ENCODE data around the gene NCL.

DNA sequence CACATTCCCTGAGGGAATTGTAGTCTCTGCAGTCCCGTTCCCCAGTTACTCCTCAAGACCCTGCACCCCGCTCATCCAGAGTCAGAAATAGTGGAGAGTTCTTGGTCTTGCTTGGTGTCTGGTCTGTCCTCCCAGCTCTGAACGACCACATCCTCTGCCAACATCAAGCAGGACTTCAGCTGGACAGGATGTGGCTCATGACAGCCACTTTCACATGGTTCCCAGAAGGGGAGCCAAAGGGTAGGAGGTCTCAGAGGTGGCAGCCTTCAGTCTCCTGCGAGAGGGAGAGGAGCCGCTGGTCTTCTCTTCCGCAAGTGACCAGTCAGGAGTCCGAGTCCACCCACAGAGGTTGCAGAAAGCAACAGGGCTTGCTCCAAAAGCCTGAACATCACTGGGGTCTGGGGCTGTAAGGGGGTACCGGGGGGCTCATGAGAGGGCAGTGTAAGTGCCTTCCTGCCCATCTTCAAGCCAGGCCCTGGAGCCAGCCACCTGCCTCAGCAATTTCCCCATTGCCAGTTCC, 38.9 kb downstream of the NCL start:
- TF ChIP-seq, protein P1, sequence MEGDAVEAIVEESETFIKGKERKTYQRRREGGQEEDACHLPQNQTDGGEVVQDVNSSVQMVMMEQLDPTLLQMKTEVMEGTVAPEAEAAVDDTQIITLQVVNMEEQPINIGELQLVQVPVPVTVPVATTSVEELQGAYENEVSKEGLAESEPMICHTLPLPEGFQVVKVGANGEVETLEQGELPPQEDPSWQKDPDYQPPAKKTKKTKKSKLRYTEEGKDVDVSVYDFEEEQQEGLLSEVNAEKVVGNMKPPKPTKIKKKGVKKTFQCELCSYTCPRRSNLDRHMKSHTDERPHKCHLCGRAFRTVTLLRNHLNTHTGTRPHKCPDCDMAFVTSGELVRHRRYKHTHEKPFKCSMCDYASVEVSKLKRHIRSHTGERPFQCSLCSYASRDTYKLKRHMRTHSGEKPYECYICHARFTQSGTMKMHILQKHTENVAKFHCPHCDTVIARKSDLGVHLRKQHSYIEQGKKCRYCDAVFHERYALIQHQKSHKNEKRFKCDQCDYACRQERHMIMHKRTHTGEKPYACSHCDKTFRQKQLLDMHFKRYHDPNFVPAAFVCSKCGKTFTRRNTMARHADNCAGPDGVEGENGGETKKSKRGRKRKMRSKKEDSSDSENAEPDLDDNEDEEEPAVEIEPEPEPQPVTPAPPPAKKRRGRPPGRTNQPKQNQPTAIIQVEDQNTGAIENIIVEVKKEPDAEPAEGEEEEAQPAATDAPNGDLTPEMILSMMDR (IDR thresholded peaks at IDR 0.05): no peak
- no peak for TF ChIP-seq POLR2A (IDR thresholded peaks at IDR 0.05)

Measured in thyroid gland (tissue), 4 donors.